HG03135 (cell line): ENCODE results near the gene ZBP1.

Source experiments
- ATAC-seq: cut with Tn5 transposase; IDR thresholded peaks from one replicate; pipeline ENCODE4 v1.9.1; 2021; ENCODE audit warnings: mild to moderate bottlenecking, moderate library complexity; ENCODE audit not compliant: unreplicated experiment

Gene ZBP1

DNA sequence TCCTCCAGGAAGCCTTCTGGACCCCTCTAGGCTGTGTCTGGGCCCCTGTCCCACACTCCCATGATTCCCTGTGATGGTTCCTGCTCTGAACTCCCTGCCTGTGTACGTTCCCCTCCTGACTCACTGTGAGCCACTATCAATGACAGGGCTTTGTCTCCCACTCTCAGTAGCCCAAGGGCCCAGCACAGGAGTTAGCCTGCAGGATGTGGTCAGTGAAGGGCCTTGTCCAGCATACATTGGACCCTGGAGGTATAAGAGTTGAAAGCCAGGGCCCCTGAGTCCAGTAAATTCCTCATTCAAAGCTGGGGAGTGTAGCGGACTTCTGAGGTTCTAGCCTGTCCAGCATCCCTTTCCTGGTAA, 19.0 kb downstream of the ZBP1 start:
- no peak for ATAC-seq

GRCh38 chr20:57600320-57601210, 19.7 kb downstream of the ZBP1 start:
- ATAC-seq, result no peak

- ATAC-seq, result no peak
These were observed 21.7 kb downstream of the ZBP1 start for GRCh38 chr20:57598491-57598890.

- ATAC-seq, result no peak
These were observed 22.2 kb downstream of the ZBP1 start for GRCh38 chr20:57598060-57598459.

GRCh38 chr20:57596998-57597939, 23.0 kb downstream of the ZBP1 start:
- no peak for ATAC-seq

DNA sequence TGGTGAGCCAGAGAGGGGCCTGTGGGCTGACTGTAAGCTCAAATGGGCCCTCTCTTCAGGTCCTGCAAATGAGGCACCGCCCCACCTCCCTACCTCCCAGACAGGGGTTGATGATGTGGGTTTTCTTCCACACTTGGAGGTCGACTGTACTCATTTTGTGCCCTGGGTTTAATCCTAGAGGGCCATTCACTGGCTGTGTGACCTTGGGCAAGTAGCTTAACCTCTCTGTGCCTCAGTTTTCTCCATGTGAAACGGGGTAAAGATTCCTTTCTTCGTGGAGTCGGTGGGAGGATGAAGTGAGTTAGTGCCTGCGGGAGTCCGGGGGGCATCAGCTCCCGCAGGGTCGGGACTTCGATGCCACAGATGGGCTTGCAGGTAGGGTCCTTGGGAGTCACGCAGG, 23.9 kb downstream of the ZBP1 start:
- no peak for ATAC-seq

DNA sequence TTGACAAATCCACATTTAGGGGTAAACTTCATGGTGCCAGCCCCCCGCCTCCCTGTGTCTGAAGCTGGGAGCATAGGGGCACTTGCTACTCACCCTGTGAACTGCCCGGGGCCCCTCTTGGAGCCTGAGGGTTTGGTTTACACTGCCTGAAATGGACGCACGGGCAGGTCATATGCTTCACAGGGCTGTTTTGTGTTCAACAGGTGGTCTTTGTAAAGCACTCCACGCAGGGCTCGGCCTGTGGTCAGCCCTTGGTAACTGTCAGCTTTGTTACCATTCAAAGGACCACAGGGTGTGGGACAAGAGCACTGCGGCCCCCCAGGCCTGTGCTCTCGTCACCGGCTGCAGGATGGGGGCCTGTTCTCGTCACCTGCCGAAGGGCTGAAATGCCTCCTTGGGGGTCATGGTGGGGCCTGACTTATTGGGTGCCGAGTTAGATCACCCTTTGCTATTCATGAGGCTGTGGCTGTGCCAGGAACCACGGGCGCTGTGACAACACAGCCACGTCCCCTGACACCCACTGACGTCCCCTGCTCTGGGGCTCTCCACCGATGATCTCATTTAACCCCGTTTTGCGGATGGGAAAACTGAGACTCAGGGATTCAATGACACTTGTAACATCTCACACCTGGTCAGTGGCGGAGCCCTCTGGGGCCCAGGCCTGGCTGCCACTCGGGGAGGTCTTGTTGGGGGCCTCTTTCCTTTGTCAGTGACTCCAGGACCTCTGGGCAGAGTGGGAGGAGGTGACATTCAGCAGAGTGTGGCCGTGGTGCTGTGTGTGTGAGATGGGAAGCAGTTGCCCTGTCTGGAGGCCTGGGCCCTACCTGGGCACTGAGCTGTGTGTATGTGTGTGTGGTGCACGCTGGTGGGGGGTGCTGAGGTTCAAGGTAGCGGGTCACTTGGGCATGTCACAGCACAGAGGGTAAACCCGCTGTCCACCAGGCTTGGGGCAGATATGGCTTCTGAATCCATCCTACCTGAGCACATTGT, 24.9 kb downstream of the ZBP1 start:
- ATAC-seq, result no peak

DNA sequence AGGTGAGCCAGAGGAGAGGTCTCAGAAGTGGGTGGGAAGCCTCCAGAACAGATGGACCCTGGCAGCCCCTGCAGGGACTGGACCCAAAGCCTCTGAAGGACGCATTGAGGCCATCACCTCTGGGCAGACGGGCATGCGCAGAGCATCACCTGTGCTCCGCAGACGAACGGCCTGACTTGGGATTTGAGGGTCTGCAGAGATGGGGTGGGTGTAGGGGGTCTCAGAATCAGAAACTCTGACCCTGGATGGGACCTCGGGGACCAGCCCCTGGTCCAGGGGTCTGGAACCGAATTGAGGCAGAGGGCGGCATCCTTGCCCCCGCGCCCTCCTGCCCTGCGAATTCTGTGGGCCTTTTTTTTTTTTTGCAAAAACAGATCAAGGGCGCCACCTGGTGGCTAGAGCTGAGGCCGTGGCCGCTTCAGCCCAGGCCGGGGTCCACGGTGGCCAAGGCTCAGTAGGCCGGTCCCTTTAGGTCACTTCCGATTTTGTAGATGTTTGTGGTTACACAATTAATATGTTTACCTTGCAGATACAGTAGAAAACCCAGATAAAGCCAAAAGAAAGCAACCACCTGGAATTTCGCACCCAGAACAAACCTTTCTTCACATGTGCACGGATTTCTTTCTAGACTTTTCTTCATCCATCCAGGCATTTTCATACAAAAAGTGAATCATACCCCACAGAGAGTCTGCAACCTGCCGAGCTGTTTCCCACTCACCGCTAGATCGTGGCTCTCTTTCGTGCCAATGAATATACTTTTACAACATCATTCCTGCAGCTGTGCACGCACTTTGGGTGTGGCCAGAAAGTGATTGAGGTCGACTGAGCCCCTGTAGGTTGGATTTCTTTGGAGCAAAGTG, 25.9 kb downstream of the ZBP1 start:
- ATAC-seq, result no peak

DNA sequence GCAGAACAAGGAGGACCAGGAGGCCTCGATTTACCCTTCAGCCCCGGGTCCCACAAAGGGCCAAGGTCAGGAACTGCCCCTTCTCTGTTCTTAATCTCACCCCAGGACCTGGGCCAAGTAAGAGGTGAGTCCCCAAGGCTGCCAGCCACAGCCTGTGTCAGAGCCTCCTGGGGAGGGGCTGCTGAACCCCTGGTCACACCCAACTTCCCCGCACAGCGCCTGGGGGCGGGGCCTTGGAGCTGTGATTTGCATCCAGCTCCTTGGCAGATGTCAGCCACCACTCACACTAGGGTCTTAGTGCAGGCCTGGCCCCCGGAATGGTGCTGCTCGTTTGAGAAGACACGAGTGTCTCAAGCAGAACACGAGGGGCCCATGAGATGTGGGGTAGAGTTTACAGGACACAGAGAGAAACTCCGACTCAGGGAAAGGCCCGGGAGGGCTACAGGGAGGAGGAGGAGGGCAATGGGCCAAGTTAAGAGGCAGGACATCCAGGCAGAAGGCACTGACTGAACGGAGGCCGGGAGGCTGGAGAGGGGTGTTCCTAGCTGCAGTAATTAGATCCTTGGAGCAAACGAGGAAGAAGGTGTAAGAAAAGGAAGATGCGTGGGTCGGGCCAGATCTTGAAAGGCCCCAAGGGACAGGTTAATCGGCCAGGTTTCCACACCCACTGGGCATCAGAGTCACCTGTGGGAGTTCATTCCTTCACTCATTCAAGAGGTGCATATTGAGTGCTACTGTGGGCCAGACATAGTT, 26.9 kb downstream of the ZBP1 start:
- ATAC-seq, result no peak

- no peak for ATAC-seq
These were observed 27.7 kb downstream of the ZBP1 start for GRCh38 chr20:57592263-57593092.

- ATAC-seq, result no peak
These were observed 28.7 kb downstream of the ZBP1 start for GRCh38 chr20:57591289-57592229.

DNA sequence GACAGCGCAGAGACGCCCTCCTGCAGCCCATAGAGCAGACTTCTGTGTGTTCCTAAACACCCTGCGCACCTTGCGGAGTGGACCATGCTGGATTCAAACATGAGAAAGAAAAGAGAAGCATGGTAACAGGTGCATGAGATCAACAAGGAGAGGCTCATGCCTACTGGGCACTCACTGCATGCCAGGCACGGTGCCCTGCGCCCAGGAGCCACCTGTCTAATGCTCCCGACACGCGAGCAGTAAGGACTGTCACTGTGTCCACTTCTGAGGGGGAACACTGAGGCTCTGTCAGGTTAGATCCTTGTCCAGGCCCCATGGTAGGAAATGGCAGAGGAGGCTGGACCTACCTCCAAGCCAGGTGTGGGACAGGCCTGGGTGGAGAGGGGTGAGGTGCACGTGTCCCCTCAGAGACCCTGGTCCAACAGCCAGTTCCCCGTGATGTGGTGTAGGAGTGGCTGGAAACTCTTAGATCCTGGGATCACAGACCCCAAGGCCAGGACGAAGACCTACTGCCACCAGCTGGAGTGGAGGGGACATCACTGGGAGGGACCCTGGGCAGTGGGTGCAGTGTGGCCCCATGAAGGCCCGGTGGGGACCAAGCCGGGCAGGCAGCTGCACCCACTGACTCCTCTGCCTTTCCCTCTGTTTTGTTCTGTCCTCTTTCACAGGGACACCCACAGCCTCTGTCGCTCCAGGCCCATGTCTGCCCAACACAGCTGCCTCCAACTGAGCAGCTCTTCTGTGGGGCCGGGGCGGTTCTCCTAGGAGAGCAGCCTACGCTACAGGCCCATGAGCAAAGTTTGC, 29.5 kb downstream of the ZBP1 start:
- ATAC-seq, result no peak

DNA sequence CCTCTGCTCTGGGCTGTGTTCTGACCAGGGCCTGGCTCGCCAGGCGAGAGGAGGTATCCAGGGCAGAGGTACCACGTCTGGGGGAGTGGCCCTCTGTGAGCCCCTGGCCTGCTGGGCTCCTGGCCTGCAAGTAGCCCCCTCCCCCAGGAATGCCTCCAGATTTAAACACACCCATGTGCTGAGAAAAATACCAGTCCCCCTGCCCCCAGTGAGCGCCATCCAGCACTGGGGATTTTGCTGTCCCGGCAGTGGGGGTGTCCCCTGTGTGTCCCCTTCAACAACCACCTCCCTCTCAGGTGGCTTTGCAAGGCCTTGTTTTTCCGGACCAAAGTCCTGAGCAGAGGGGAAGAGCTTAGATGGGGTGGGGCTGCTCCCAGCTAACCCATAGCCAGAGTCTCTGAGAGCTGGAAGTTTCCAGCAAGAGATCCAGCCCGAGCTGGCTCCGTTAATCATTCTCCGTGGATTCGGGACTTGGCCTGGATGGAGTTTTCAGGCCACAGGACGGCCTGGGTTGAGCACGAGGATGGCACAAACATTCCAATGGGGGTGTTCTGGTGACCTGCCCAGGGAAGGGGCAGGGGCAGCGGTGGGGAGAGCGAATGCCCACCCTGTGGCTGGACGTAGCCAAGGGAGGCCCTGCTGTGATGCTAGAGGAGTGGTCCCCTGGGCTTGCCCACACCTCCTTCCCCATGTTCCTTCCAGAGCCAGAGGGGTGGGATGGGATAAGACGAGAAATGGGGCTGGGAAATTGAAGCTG, 30.3 kb downstream of the ZBP1 start:
- ATAC-seq, result no peak

DNA sequence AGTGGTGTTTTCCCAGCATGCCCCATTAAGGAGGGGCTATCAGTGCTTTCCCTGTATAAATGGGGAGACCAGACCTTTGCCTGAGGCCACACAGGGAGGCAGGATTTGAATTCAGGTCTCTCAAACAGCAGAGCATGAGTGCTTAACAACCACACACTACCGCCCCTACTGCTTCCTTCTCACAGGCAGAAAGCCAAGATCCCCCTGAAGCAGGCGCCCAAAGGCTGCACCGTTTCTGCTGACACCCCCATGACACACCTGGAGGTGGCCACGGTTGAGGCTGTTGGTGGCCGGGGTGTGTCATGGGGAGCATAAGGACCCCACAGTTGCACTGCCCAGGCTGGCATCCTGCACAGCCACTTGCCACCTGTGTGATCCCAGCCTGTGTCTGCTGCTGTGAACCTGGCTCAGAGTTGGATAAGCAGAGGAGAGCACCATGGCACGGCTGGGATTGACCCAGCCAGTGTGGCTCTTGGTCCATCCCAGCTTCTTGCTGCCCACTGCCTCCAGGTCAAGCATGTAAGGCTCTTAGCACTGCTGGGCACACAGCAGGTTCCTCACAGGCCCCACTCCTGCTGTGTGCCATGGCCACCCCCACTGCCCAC, 31.0 kb downstream of the ZBP1 start:
- ATAC-seq, result no peak

DNA sequence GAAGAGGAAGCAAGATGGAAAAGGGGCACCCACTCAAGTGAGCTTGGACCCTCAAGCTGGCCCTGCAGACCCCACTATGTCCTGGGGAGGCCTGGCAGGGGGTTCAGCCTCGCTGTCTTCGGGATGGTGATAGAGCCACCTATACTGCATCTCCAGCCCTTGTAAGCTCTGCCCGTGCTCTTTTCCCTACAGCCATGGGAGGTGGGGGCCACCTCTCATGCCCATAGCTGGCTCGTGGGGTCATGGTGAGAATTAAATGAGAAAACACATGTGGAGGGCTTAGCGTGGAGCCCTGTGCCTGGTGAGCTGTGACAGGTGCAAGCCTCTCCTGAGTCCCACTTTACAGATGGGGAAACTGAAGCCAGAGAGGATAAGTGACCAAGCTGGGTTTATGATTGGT, 31.6 kb downstream of the ZBP1 start:
- no peak for ATAC-seq
